Mesangial cell (primary cell): ENCODE data around the gene RHBDL1. TPM values are rescaled to one million over a fixed set of nuclear protein-coding genes. Genes with fewer than 3 reads are reported as not detected.

ENCODE experiments used
- total RNA-seq: library from RNA; depleted of rRNA; stranded (reverse); fragments of >200 nt; gene quantifications from 2 replicates; pipeline ENCODE4 v1.2.3, GENCODE V29; 2015

Gene RHBDL1
- total RNA-seq = 0.16 and 2.9 TPM in 2 replicates

DNA sequence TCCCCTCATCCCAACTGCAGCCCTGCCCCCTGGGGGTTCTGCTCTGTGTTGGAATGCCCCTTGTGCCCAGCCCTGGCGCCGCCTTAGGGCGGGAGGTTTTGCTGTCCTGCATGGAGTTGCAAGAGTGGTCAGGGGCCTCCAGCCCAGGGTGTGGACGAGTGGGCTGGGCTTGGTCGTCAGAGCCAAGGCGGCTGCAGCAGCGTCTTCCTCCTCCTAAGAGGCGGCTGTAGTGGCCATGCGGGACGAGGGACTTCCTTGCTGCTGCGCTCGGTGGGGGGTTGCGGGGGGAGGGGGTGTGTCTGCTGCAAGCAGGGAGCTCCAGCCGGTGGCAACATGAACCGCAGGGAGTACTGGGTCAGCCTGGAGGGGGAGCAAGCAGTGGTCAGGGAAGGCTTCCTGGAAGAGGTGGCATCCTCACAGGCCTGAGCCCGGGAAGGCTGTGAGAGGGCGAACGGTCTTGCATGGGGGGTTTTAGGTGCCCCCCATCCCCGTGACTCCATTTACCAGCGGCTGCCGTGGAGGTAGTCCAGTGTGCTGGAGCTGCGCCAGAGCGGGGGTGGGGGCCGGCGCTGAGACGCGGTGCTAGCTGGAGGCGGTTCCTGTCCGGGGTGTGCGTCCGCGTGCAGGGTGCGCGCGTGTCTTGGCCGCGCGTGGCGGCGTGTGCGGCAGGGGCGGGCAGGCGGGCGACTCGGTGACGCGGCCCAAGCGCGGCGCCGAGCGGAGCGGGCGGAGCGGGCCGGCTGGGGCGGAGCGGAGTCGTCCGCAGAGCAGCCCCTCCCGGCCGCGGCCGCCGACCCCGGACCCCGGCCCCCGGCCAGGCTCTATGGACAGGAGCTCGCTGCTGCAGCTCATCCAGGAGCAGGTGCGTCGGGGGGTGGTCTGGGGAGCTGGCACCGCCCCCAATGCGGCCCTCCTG is at the start of gene RHBDL1:
RHBDL1 (plus strand) TSS at position 704 of the 916 bp plus-strand sequence; CDS start at position 824, 120 bp downstream.

DNA sequence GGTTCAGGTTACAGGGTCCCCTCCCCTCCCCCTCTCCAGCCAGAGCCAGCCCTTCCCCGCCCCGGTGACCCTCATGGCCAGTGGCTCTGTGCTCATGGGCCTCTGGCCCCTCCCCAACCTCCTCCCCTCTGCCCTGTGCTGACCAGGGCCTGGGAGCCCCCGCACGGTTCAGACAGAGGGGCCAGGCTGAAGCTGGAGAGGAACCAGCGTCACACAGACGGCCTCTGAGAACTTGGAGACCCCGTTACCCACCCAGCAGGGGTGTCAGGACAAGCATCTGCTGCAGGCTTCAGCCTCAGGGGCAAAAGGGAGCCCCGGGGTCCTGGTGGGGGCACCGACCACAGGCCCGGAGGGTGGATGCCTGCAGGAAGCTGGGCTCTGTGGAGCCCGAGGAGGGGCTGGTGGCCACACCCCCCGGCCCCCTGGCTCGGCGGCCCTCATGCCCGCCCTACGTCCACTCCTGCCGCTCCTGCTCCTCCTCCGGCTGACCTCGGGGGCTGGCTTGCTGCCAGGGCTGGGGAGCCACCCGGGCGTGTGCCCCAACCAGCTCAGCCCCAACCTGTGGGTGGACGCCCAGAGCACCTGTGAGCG is 44.6 kb upstream of the RHBDL1 start, which contains the start of gene WFIKKN1:
WFIKKN1 (plus strand) TSS at position 171 of the 591 bp plus-strand sequence; CDS start at position 440, 269 bp downstream.

DNA sequence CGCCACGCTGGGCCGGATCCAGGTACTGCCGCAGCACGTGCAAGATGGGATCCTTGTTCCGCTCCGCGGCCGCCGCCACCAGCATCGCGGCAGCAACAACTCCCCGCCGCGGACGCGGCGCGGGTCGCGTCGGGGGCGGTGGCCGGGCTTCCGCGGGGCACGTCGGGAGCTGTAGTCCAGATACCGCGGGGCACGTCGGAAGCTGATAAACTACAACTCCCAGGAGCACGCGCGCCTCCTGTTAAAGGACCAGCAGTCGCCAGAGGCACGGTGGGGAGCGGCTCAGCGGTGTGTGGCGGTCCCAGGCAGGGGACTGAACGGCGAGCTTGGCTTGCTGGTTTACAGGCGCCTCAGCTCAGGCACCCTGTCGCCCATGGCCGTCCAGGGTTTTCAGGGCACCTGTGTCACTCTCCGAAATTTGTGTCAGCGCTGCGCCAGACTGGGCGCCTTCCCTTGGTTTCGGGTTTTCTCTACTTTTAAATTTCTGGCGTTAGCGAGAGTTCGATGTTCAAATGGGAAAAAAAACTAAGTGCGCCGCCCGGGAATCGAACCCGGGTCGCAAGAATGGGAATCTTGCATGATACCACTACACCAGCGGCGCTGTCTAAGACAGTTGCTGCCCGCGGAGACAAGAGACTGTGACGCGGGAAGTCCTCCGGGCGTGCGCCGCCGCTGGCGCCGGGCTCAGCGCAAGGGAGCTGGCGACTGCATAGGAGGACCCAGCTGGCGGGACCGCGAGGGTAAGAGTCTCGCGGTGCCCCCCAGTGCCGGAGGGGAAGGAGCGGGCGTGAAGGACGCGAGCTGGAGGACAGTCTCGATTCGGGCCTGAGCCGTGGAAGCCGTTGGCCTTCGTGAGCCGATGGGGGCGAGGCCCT is 39.0 kb upstream of the RHBDL1 start, which contains the start of gene METTL26:
METTL26 (minus strand) TSS at position 100 of the 875 bp plus-strand sequence; CDS start at position 85, 15 bp downstream.

DNA sequence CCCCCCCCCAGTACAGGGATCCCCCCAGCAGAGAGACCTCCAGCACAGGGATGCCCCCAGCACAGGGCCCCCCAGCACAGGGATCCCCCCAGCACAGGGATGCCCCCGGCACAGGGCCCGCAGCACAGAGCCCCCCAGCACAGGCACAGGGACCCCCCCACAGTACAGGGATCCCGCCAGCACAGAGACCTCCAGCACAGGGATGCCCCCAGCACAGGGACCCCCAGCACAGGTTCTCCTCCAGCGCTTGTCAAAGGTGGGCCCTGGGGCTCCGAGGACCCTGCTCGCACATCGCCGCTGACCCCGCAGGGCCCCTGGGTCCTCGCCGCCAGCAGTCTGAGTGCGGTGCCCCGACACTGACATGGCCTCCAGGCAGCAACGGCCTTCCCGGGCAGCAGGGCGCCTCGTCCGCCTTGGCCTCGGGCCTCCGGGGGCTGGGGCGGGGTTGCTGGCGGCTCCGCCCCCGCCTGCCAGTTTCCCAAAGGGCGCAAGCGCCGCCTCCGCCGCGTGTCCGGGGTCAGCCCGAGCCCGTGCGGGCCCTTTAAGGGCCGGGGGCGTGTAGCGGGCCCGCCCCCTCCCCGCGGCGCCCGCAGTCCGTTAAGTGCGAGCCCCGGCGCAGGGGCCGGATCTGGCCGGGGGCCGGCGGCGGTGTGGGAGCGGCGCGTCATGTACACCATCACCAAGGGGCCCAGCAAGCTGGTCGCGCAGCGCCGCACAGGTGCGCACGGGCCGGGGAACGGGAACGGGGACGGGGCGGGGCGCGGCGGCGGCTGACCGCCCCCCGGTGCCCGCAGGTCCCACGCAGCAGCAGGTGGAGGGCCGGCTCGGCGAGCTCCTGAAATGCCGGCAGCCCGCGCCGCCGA is 33.9 kb upstream of the RHBDL1 start, which contains the start of gene MCRIP2:
MCRIP2 (plus strand) TSS at position 503 of the 863 bp plus-strand sequence; CDS start at position 667, 164 bp downstream.

DNA sequence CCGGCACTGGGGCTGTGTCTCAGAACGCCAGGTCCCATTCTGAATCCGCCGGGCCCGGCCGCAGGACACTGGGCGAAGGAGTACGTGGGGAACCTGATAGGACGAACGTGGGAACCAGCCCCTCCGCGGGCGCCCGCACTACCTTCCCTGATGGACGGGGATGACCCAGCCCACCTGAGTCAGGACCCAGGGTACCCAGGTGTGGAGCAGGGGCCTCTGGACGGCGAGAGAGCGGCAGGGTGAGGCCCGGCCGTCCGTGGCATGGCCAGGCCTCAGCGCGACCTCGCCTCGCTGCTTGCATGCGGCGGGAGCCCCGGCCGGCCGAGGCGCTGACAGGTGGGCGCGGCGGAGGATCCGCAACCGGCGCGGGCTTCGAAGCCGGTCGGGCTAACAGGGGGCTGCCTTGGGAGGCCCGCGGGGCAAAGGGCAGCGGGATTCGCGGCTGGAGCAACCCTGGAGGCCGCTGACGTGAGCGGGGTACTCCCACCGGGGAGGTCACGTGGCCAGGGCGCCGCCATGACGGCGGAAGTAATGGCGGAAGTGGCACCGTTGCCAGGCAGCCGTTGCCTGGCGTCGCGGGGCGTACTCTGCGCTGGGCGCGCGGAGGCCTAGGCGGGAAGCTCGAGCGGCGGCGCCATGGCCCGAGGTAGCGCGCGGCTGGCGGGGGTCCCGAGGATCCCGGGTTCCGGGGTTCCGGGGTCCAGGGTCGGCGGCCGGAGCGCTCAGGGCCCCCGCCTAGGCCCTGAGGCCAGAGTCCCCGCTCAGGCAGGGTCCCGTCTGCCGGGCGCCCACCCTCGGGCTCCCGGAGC is 26.5 kb upstream of the RHBDL1 start, which contains the start of gene WDR90:
WDR90 (plus strand) TSS at position 585 of the 809 bp plus-strand sequence; CDS start at position 637, 52 bp downstream.

DNA sequence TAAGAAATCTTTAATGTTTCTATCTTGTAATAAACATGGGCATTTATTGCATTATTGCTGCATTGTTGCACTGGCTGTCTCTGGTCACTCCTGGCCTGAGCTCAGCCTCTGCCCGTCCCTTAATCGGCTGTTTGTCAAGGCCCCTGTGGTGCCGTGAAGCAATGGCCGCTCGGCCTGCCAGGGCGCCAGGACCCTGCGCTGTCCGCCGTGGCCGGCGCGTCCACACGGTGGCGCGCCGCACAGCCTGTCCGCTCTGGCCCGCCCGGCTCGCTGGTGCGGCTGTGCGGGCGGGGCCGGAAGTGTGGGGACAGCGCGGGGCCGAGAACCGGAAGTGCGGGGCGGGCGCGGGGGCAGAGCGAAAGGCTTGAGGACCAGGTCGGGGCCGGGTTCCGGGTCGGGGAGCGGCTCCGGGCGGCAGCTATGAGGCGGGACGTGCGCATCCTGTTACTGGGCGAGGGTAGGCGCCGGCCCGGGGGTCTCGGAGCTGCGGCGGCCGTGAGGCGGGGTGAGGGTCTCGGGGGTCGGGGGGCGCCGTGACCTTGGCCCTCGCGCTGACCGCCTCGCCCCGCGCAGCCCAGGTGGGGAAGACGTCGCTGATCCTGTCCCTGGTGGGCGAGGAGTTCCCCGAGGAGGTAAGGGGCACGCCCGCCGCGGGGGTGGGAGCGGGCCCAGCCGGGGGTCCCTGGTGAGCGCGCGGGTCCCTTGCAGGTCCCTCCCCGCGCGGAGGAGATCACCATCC is 7.5 kb upstream of the RHBDL1 start, which contains the start of gene RHOT2:
RHOT2 (plus strand) TSS at position 353 of the 739 bp plus-strand sequence; CDS start at position 421, 68 bp downstream.

DNA sequence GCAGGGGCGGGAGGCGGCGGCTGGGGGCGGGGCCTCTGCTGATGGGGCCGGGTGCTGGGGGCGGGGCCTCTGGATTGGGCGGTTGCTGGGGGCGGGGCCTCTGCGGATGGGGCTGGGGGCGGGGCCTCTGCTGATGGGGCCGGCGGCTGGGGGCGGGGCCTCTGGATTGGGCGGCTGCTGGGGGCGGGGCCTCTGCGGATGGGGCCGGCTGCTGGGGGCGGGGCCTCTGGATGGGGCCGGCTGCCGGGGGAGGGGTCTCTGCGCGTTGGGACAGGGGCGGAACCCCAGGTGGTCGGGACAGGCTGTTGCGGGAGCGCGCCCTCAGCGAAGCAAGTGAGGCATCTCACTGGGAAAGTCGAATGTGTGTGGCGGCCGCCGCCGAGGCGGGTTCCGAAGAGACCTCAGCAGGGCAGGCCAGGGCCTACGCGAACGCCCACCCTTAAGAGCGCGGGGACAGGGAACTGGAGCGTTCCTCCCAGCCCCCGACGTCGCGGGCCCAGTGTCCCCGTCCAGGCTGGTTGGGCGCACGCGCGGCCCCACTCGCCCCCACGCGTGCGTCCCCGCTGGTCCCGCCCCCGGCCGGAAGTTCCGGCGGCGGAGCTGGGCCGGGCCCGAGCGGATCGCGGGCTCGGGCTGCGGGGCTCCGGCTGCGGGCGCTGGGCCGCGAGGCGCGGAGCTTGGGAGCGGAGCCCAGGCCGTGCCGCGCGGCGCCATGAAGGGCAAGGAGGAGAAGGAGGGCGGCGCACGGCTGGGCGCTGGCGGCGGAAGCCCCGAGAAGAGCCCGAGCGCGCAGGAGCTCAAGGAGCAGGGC is 4.5 kb downstream of the RHBDL1 start, which contains the start of gene STUB1:
STUB1 (plus strand) TSS at position 597 of the 811 bp plus-strand sequence; CDS start at position 713, 116 bp downstream.

DNA sequence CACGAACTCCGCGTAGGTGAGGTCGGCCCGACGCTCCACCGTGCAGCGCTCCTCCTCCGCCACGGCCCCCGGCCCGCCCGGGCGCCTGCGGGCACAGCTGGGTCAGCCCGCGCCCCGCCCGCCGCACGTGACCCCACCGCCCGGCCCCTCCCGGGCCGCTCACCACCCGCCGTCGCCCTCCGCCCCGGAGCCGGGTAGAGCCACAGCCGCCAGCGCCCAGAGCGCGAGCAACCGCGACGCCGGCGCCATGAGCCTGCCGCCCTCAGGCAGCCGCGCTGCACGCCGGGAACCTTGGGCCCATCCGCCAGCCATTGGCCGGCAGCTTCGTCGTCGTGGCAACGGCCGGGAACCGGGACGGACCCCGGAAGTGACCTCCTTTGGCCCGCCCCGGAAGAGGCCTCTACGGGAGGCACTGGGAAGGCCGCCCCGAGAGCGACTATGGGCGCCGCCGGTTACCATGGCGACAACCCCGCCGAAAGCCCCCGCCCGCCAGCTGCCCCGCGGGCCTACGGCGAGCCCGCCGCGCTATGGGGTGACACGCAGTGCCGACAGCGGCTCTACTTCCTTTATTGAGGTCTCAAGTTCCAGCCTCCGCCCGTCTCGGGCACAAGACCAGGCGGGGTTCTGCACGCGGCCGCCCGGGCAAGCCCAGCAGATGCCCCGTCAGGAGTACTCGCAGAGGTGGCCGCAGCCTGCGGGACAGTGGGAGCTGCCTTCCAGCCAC is 8.8 kb downstream of the RHBDL1 start, which contains the start of gene JMJD8:
JMJD8 (minus strand) TSS at position 264 of the 724 bp plus-strand sequence; CDS start at position 249, 15 bp downstream.

DNA sequence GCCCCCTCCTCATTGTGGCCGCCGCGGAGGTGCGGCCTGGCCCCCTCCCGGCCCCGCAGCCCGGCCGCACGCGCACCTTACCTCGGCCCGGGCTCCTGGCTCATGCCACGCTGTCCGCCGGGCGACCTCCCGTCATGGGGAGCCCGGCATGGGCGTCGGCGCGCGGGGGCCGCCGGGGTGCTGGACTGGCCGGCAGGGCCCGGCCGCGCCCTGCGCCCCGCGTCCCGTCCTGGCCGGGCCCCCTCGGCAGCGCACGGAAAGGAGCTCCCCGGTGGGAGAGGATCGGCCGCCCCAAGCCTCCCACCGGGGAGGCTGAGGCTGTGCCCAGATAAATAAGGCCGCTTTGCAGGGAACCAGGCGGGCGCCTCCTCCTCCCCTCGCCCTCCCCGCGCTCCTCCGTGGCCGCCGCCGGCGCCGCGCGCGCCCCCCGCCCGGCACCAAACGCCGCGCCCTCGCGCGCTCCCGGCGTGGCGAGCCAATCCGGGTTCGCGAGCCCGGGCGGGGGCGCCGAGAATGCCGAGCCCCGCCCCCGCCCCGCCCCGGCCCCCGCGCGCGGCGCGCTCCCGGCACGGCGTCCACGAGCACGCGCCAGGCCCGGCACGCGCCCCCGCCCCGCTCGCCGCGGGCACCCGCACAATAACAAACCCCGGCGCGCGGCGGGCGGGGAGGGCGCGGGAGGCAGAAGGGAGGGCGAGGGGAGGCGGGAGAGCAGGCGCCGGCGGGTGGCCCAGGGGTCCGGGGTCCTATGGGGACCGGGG is 30.1 kb downstream of the RHBDL1 start, which contains the start of gene FBXL16:
FBXL16 (minus strand) TSS at position 371 of the 758 bp plus-strand sequence. CDS start 8,396 bp downstream, outside the sequence.

DNA sequence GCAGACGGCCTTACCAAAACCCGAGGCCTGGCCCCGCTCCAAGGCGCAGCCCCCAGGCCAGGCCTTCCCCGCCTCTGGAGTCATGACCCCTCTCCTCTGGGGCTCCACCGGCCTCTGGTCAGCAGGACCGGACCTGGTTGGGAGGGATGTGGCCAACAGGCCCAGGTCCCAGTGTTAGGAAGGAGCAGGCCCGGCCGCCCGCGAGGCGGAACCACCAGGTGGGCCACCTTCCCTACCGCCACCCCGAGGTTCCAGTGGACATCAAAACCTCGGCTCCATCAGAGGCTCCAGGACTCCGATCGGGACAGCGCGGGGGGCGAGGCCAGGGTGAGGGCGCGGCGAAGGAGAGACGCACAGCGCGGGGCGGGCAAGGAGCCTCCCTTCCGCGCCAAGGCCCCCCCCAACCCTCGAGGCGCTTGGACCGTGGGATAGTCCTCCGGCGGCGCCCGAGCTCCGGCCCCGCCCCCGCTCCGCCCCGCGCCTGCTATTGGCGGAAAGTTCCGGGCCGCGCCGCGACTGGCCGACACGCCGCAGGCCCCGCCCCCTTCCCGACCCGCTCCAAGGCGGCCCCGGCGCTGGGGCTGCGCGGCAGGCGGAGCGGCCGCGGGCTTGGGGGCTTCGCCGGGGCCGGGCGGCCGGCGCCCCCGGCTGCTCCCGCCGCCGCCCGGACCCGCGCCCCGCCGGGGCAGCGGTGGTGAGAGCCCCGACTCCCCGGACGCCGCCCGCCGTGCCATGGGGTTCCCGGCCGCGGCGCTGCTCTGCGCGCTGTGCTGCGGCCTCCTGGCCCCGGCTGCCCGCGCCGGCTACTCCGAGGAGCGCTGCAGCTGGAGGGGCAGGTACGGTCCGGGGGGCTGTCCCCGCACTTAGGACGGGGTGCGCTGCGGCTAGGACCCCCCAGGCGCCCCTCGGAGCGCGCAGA is 39.3 kb downstream of the RHBDL1 start, which contains the start of gene METRN:
METRN (plus strand) TSS at position 561 of the 919 bp plus-strand sequence; CDS start at position 733, 172 bp downstream.

DNA sequence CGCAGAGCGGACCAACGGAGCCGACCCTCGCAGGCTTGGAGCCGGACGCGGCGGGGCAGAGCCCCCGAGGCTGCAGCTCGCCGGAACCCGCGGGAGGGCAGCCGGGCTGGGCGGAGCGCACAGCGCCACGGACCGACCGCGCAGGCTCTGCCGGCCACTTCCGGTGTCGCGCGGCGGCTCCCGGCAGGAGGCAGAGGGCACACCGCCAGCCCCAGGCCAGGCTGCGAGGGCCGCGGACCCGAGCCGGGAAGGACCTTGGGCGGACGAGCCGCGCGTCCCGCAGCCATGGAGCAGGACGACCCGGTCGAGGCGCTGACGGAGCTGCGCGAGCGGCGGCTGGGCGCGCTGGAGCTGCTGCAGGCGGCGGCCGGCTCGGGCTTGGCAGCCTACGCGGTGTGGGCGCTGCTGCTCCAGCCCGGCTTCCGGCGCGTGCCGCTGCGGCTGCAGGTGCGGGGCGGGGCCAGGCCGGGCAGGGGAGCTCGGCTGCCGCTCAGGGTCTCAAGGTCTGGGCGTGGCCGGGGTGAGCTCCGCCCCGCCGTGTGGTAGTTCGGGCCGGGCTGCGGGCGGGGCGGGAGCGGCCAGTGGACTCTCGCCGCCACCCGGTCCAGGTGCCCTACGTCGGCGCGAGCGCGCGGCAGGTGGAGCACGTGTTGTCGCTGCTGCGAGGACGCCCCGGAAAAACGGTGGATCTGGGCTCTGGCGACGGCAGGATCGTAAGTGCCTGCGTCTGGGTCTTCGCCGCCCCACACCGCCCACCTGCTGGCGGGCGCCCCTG is 45.7 kb downstream of the RHBDL1 start, which contains the start of gene ANTKMT:
ANTKMT (plus strand) TSS at position 157 of the 775 bp plus-strand sequence; CDS start at position 286, 129 bp downstream.

DNA sequence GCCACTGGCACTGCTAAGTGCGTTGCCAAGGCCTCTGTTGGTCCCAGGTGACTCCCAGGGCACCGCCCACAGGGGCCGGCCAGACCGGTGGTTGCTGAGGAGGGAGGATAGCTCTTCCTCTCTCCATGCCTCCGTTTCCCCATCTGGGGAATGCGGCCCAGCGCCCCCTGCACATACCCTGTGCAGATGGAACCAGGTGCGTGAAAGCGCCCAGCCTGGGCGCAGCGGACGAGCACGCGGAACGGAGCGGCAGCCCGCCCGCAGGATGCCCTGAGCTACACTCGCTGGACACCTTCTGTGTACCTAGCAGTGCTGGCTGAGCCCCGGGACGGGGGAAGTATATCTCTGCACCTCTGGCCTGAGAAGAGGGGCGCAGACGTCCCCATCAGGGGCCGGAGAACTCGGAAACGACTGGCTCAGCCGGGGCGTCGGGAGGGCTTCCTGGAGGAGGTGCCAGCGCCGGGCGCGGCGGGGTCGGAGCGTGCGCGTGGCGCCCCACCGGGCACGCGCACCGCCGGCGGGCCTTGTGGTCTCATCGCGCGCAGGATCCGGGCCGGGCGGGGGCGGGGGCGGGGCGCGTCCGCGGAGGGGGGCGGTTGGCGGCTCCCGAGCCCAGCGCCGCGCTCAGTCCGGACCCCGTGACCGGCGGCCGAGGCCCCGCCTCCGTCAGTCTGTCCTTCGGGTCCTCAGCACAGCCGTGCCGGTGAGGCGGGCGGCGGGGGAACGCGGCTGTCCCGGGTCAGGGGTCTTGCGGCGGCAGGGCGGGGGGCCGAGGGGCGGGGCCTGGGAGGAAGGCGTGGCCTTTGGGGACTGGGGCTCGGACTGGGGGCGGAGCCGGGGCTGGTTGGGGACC is 51.2 kb downstream of the RHBDL1 start, which contains the start of the genes CCDC78 and HAGHL:
CCDC78 (minus strand) TSS at position 6 of the 853 bp plus-strand sequence. CDS start 76 bp downstream, outside the sequence.
HAGHL (plus strand) TSS at position 669 of the 853 bp plus-strand sequence. CDS start 404 bp downstream, outside the sequence.

